Neural cell (in vitro differentiated cells): ENCODE results near the gene TAB2. TPM values are rescaled to one million over a fixed set of nuclear protein-coding genes. Genes with fewer than 3 reads are reported as not detected.

Experiments used
- H2AFZ ChIP-seq: fragments of 200-600, 300-800 bp; sonication (generic), shearing (Covaris generic); 2 replicates; pipeline ENCODE4 v1.6.0; 2014; ENCODE audit warnings: low read depth, mild to moderate bottlenecking, antibody characterized with exemption, low read length, moderate library complexity
- H3F3A ChIP-seq: fragments of 200-600 bp; shearing (Covaris generic); 2 replicates; pipeline ENCODE4 v1.6.1; 2016; ENCODE audit warnings: mild to moderate bottlenecking, moderate library complexity, mixed read lengths, antibody characterized with exemption, low read length; ENCODE audit not compliant: insufficient read depth, poor library complexity, severe bottlenecking
- H3K27ac ChIP-seq: fragments of 200-600, 300-800 bp; sonication (generic), shearing (Covaris generic); 2 replicates; pipeline ENCODE4 v1.5.1; 2014; ENCODE audit warnings: mild to moderate bottlenecking, low read length, moderate library complexity
- H3K27me3 ChIP-seq: fragments of 300-800, 200-600 bp; sonication (generic), shearing (Covaris generic); 2 replicates; pipeline ENCODE4 v1.6.0; 2014; ENCODE audit warnings: mild to moderate bottlenecking, low read depth, low read length, moderate library complexity; ENCODE audit not compliant: insufficient read depth
- H3K36me3 ChIP-seq: fragments of 300-800, 200-600 bp; sonication (generic), shearing (Covaris generic); 2 replicates; pipeline ENCODE4 v1.5.1; 2014; ENCODE audit warnings: mild to moderate bottlenecking, antibody characterized with exemption, low read length, moderate library complexity; ENCODE audit not compliant: insufficient read depth
- H3K4me2 ChIP-seq: fragments of 300-800, 200-600 bp; sonication (generic), shearing (Covaris generic); 2 replicates; pipeline ENCODE4 v1.6.0; 2014; ENCODE audit warnings: mild to moderate bottlenecking, low read length
- H3K4me3 ChIP-seq: fragments of 300-800, 200-600 bp; sonication (generic), shearing (Covaris generic); 2 replicates; pipeline ENCODE4 v1.5.1; 2014; ENCODE audit warnings: mild to moderate bottlenecking, low read length, moderate library complexity
- H3K79me2 ChIP-seq: fragments of 200-600 bp; shearing (Covaris generic); replicated peaks from 2 replicates; pipeline ENCODE4 v1.6.0; 2014; ENCODE audit warnings: mild to moderate bottlenecking, low read length, moderate library complexity; ENCODE audit not compliant: insufficient read depth
- H3K9ac ChIP-seq: fragments of 300-800, 200-600 bp; sonication (generic), shearing (Covaris generic); 2 replicates; pipeline ENCODE4 v1.6.1; 2016; ENCODE audit warnings: mild to moderate bottlenecking, low read length, mixed read lengths
- H3K9me2 ChIP-seq: fragments of 200-600 bp; shearing (Covaris generic); 2 replicates; pipeline ENCODE4 v1.6.1; 2016; ENCODE audit warnings: mild to moderate bottlenecking, low read length, mixed read lengths; ENCODE audit not compliant: insufficient read depth
- H3K9me3 ChIP-seq: fragments of 200-600, 300-800 bp; sonication (generic), shearing (Covaris generic); 2 replicates; pipeline ENCODE4 v1.6.1; 2016; ENCODE audit warnings: mild to moderate bottlenecking, mixed run types, low read length, moderate library complexity, mixed read lengths
- H4K20me1 ChIP-seq: fragments of 200-600 bp; shearing (Covaris generic); 2 replicates; pipeline ENCODE4 v1.6.1; 2016; ENCODE audit warnings: mild to moderate bottlenecking, mixed run types; ENCODE audit not compliant: insufficient read depth
- EP300 ChIP-seq: fragments of 450-650 bp; conservative IDR thresholded peaks from 2 replicates; pipeline ENCODE4 v1.6.1; 2014; ENCODE audit warnings: antibody characterized with exemption, mild to moderate bottlenecking, moderate library complexity; ENCODE audit not compliant: poor library complexity, severe bottlenecking
- EZH2 ChIP-seq: fragments of 200-600, 300-800 bp; shearing (Covaris generic), sonication (generic); IDR thresholded peaks from 2 replicates; pipeline ENCODE4 v1.6.1; 2014; ENCODE audit warnings: antibody characterized with exemption, low read length, borderline replicate concordance, mild to moderate bottlenecking; ENCODE audit not compliant: insufficient read depth, poor library complexity, severe bottlenecking
- MXI1 ChIP-seq: fragments of 450-650 bp; conservative IDR thresholded peaks from 2 replicates; pipeline ENCODE4 v1.6.1; 2014; ENCODE audit warnings: antibody characterized with exemption, mild to moderate bottlenecking; ENCODE audit not compliant: poor library complexity, severe bottlenecking
- POLR2AphosphoS5 ChIP-seq: IDR thresholded peaks from 2 replicates; pipeline ENCODE4 v1.6.1; 2012
- RAD21 ChIP-seq: fragments of 450-650 bp; conservative IDR thresholded peaks from 2 replicates; pipeline ENCODE4 v1.6.1; 2014; ENCODE audit warnings: antibody characterized with exemption, mild to moderate bottlenecking, moderate library complexity
- SMC3 ChIP-seq: fragments of 450-650 bp; conservative IDR thresholded peaks from 2 replicates; pipeline ENCODE4 v1.6.1; 2014; ENCODE audit warnings: antibody characterized with exemption, mild to moderate bottlenecking, moderate library complexity; ENCODE audit not compliant: poor library complexity
- TAF1 ChIP-seq: IDR thresholded peaks from 2 replicates; pipeline ENCODE4 v1.6.1; 2012; ENCODE audit warnings: low read depth
- polyA plus RNA-seq: library from polyadenylated mRNA; depleted of rRNA; stranded (reverse); fragments of >200 nt; gene quantifications from 2 replicates; pipeline ENCODE4 v1.2.3, GENCODE V29; 2014
- TF ChIP-seq, protein P1 (sequence below): IDR thresholded peaks from 2 replicates; pipeline ENCODE4 v1.6.1; 2012; ENCODE audit warnings: borderline replicate concordance
- TF ChIP-seq, protein P2 (sequence below): fragments of 450-650 bp; IDR thresholded peaks from 2 replicates; pipeline ENCODE4 v1.5.1; 2014; ENCODE audit warnings: antibody characterized with exemption, mild to moderate bottlenecking, moderate library complexity; ENCODE audit not compliant: poor library complexity, severe bottlenecking

Gene TAB2
- polyA plus RNA-seq, 1 donor from 2014 or later: 27.6 TPM

DNA sequence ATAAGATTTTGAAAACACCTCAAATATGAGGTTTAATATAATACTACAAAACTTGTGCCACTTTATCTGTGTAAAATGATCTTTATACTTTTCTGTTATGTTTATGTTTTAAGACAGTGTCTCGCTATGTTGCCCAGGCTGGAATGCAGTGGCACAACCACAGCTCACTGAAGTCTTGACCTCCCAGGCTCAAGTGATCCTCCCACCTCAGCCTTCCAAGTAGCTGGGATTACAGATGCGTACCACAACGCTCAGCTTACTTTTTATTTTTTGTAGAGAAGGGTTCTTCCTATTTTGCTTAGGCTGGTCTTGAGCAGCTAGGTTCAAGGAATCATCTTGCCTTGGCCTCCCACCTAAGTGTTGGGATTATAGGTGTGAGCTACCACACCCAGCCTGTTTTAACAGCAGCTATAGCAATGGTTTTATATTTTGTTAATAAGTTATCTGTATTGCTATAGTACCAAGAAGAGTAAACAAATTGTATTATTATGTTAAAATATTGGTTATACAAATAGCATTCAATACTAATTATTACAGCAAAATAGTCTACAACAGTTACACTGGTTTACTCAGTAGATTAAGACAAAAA, 8.2 kb downstream of the TAB2 start:
- H4K20me1 ChIP-seq: peaks cover 6% of the 10 kb centered on the region
- peaks cover 99% of the 10 kb centered on the region for H3K79me2 ChIP-seq
- no peaks in the 10 kb centered on the region for H3K9me3 ChIP-seq
- H3K27me3 ChIP-seq: no peaks in the 10 kb centered on the region
- no peaks in the 10 kb centered on the region for H3K9me2 ChIP-seq
- H3F3A ChIP-seq: no peaks in the 10 kb centered on the region
- no peak overlapping the region for H2AFZ ChIP-seq
- H3K36me3 ChIP-seq: no peaks in the 10 kb centered on the region
- H3K4me2 ChIP-seq: no peak overlapping the region
- TF ChIP-seq POLR2AphosphoS5 (no peak), SMC3 (no peak), RAD21 (no peak), EP300 (no peak), EZH2 (no peak), TAF1 (no peak), MXI1 (no peak)
- TF ChIP-seq, protein P1, sequence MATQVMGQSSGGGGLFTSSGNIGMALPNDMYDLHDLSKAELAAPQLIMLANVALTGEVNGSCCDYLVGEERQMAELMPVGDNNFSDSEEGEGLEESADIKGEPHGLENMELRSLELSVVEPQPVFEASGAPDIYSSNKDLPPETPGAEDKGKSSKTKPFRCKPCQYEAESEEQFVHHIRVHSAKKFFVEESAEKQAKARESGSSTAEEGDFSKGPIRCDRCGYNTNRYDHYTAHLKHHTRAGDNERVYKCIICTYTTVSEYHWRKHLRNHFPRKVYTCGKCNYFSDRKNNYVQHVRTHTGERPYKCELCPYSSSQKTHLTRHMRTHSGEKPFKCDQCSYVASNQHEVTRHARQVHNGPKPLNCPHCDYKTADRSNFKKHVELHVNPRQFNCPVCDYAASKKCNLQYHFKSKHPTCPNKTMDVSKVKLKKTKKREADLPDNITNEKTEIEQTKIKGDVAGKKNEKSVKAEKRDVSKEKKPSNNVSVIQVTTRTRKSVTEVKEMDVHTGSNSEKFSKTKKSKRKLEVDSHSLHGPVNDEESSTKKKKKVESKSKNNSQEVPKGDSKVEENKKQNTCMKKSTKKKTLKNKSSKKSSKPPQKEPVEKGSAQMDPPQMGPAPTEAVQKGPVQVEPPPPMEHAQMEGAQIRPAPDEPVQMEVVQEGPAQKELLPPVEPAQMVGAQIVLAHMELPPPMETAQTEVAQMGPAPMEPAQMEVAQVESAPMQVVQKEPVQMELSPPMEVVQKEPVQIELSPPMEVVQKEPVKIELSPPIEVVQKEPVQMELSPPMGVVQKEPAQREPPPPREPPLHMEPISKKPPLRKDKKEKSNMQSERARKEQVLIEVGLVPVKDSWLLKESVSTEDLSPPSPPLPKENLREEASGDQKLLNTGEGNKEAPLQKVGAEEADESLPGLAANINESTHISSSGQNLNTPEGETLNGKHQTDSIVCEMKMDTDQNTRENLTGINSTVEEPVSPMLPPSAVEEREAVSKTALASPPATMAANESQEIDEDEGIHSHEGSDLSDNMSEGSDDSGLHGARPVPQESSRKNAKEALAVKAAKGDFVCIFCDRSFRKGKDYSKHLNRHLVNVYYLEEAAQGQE: no peak
- TF ChIP-seq, protein P2, sequence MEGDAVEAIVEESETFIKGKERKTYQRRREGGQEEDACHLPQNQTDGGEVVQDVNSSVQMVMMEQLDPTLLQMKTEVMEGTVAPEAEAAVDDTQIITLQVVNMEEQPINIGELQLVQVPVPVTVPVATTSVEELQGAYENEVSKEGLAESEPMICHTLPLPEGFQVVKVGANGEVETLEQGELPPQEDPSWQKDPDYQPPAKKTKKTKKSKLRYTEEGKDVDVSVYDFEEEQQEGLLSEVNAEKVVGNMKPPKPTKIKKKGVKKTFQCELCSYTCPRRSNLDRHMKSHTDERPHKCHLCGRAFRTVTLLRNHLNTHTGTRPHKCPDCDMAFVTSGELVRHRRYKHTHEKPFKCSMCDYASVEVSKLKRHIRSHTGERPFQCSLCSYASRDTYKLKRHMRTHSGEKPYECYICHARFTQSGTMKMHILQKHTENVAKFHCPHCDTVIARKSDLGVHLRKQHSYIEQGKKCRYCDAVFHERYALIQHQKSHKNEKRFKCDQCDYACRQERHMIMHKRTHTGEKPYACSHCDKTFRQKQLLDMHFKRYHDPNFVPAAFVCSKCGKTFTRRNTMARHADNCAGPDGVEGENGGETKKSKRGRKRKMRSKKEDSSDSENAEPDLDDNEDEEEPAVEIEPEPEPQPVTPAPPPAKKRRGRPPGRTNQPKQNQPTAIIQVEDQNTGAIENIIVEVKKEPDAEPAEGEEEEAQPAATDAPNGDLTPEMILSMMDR: no peak
- no peak overlapping the region for H3K4me3 ChIP-seq
- H3K27ac ChIP-seq: no peak overlapping the region
- no peak overlapping the region for H3K9ac ChIP-seq

GRCh38 chr6:149327638-149328037, 10.1 kb downstream of the TAB2 start:
- H3K36me3 ChIP-seq: no peaks in the 10 kb centered on the region
- H2AFZ ChIP-seq: no peak overlapping the region
- TF ChIP-seq RAD21 (no peak), MXI1 (no peak), POLR2AphosphoS5 (no peak), EP300 (no peak), EZH2 (no peak), SMC3 (no peak), TAF1 (no peak)
- TF ChIP-seq, protein P1: no peak
- TF ChIP-seq, protein P2: no peak
- no peaks in the 10 kb centered on the region for H3K9me2 ChIP-seq
- no peak overlapping the region for H3K9ac ChIP-seq
- no peaks in the 10 kb centered on the region for H3F3A ChIP-seq
- H3K79me2 ChIP-seq: peaks cover 99% of the 10 kb centered on the region
- H3K27me3 ChIP-seq: no peaks in the 10 kb centered on the region
- no peak overlapping the region for H3K27ac ChIP-seq
- H4K20me1 ChIP-seq: peaks cover 6% of the 10 kb centered on the region
- no peak overlapping the region for H3K4me3 ChIP-seq
- H3K9me3 ChIP-seq: no peaks in the 10 kb centered on the region
- no peak overlapping the region for H3K4me2 ChIP-seq
